Gastroesophageal sphincter (tissue), 3 donors: ENCODE results near the gene KLHL1.

ENCODE experiments used
- CTCF ChIP-seq, 4 experiments: fragments of 200-600 bp in 2 of 4; fragments of 450-650 bp in 2 of 4; sonication (generic) in 1 of 4; IDR thresholded peaks; one replicate each; pipeline ENCODE4 v1.5.1; 2017 to 2019; ENCODE audit warnings: antibody characterized with exemption in 4 of 4, mild to moderate bottlenecking in 2 of 4, moderate library complexity in 2 of 4
- EP300 ChIP-seq: sonication (generic); formaldehyde crosslinking; IDR thresholded peaks from one replicate; pipeline ENCODE4 v1.6.1; 2017; ENCODE audit warnings: antibody characterized with exemption, mild to moderate bottlenecking
- POLR2A ChIP-seq, 2 donors: fragments of 450-650 bp; IDR thresholded peaks; one replicate each; pipeline ENCODE4 v1.6.1; 2017; ENCODE audit warnings: antibody characterized with exemption in 2 of 2, mild to moderate bottlenecking in 2 of 2, moderate library complexity in 1 of 2
- POLR2AphosphoS5 ChIP-seq: sonication (generic); formaldehyde crosslinking; IDR thresholded peaks from one replicate; pipeline ENCODE4 v1.6.1; 2017; ENCODE audit warnings: antibody characterized with exemption

GRCh38 chr13:70125693-70126092, 17.4 kb upstream of the KLHL1 start:
- TF ChIP-seq POLR2AphosphoS5: no peak
- TF ChIP-seq CTCF (IDR thresholded peaks at IDR 0.05): no peak
- TF ChIP-seq POLR2A (IDR thresholded peaks at IDR 0.05): no peak
- no peak for TF ChIP-seq EP300
